Measurements from ENCODE around the gene NME5.

The NME5 gene

GRCh38 chr5:138129347-138129746 is 9.9 kb downstream of the NME5 start:
- no peak for DNase-seq

DNA sequence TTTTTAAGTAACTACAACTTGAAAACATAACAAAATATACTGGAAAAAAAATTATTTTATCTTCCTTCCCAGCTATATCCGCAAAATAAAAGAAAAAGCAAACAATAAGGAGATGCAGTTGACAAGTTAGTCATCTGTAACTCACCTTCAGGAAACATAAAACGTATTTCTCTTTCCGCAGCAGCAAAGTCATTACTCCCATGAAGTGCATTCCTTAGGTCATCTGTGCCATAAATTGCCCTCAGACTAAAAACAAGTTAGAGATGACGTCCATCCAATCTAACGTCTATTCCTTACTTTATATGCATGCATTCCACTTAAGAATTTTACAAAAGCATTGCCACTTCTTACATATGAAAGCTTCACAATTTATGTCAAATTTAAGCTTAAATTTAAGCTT is 10.9 kb downstream of the NME5 start:
- no peak for DNase-seq

DNA sequence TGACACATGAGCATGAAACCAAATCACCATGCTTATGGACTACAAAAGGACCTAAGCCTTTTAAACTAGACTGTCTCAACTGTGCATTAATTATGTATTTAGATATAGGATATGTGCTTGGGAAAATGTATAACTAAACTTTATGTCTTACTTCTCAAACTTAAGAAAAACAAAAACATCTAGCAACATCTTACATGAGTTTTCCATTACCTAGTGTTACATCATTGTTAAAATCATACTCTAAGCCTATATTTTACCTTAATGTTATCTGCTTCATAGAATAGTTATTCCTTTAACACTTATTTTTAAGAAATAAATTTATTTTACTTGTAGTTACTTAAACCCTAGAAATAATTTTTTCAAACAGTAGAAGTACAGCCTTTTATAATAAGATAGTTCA is 24.0 kb downstream of the NME5 start:
- DNase-seq = no peak

DNA sequence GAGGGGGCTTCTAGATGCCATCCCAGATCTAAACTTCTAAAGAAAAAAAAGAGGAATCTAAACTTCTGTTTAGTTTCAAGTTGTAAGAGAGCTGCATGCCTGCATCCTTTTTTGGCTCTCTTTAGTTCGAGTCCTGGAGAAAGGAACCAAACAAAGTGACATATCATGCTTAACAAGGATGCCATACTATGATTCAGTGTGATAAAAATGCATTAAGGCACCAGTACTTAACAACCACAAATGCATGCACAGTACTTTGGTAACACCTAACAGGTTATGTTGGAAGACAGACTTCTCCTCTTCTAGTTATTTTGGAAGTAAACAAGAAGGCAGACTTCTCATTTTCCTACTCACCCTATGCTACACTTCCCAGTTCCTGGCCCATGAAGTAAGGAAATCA is 27.3 kb downstream of the NME5 start:
- no peak for DNase-seq

- no peak for DNase-seq
These were observed 28.0 kb downstream of the NME5 start for GRCh38 chr5:138111181-138111580.

DNA sequence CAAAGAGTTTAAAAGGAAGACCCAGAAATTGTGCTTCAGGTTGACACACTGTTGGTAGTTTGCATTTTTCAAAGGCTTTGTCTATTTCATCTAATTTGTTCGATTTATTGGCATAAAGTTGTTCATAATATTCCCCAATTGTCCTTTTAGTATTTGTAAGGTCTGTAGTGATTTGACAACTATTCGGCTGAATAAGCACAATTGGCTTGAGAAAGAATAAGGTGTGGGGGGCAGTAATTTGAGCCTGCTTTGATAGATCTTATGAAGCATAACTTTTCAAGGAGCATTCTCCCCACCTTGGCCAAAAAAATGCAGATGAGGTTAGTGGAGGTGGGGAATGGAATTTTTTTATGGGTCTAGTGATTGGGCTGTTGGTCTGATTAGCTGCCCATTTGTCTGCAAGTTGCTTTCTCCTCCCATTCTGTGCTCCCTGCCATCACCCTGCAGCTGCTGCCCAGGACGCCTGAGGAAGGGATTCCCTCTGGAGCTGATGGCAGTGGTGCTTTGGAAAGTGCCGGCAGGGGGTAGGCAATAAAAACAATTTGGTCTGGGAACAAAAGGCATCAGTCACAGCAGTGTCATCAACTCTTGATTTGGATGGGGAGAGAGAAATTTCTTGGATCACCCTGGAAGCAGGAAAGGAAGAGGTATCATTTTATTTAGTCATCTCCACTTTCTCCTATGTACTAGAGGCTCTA is 28.8 kb downstream of the NME5 start:
- peak; percentile 11 for DNase-seq

DNA sequence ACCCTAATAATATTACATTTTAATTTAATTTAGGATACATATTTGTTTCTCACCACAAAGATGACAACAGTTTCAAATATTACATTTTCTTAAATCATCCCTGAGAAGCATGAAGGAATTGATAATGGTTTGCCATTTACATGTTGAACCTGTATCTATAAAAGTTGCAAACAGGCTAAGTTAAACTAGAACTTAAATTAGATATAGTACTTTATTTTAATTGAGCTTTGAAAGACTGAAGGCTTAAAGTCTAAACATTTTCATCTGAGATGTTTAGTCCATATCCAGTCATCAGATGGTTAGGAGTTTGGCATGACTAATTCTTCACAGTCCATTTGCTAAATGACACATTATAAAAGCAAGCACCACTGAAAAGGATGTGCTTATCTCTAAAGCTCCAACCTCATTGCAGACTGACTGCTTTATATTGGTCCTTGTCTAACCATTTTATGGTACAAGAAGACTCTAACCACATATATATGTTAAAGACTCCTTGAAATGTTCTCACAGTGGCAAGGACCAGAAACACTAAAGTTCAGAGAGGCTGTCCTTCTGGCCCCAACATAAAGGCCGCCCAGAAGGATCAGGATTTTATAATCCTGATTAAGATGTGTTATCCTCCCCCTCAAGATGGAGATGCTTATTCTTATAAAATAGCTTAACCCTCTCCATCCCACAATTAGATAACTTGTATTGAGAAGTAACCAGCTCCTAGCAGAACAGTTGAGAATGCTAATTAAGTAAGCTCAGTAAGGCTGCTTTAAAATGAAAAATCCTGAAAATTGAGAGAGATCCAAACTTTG is 29.6 kb downstream of the NME5 start:
- no peak for DNase-seq

GRCh38 chr5:138107213-138107612 is 32.0 kb downstream of the NME5 start:
- no peak for DNase-seq

- DNase-seq = no peak
These were observed 33.5 kb downstream of the NME5 start for GRCh38 chr5:138105709-138106108.

DNA sequence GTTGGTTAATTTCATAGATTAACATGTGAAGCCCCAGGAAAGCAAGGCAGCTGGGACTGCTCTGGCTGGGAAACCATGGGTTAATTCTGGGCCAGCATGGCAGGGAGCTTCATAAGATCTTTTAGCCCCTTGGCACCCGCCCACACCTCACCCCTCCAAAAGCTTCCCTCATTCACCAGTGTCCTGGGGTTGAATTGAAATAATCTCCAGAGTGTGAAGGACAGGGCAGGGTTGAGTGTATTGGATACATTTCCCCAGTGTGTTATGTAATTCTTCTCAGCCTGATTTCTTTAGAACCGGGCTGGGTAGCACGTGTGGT is 36.0 kb downstream of the NME5 start:
- DNase-seq = no peak

GRCh38 chr5:138102454-138103318 is 36.5 kb downstream of the NME5 start:
- DNase-seq = no peak

- DNase-seq = no peak
These were observed 42.0 kb downstream of the NME5 start for GRCh38 chr5:138096997-138097828.

GRCh38 chr5:138096363-138096762 is 42.9 kb downstream of the NME5 start:
- no peak for DNase-seq

GRCh38 chr5:138095100-138095907 is 43.9 kb downstream of the NME5 start:
- DNase-seq = no peak

DNA sequence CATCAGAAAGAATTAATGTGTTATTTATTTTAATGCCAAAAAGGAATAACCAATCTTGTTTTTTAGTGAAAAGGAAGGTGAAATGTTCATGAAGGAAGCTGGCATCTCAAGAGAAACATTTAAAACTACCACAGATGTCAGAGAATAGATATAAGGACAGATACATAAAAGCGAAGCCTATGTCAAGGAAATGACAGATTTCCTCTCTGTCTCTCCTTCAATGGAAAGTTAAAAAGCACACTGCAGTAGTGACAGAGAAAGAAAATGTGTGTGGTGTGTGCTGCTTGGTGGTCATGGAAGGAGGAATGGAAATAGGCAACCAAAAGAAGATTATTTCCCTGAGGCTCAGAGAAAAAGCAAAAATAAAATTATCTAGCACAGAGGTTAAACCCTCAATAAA is 46.2 kb downstream of the NME5 start:
- no peak for DNase-seq

DNA sequence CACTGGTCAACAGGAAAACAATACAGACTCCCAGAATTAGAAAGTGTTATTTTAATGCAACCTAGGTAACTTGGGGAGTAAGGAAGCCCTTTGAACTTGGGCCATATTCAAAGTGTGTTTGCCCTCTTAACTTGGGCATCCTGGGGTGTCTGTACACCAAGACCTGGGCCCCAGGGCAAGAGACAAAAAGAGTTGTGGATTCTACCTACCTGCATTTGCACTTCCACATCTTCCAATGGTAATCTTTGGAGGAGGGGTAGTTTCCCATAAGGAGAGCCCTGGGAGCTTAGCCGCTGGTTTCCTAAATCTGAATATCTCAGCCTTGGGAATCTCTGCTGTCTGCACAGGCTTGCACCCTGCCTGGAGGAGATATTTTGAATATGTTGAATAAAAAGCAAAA is 46.9 kb downstream of the NME5 start:
- DNase-seq = no peak

GRCh38 chr5:138091685-138092084 is 47.5 kb downstream of the NME5 start:
- DNase-seq = no peak

- no peak for DNase-seq
These were observed 55.5 kb downstream of the NME5 start, which contains the start of gene WNT8A for GRCh38 chr5:138083702-138084101. TSS of gene WNT8A (plus strand) at chr5:138084033. CDS start at chr5:138084128, 95 bp downstream.

GRCh38 chr5:138082033-138082432 is 57.2 kb downstream of the NME5 start:
- DNase-seq = no peak

DNA sequence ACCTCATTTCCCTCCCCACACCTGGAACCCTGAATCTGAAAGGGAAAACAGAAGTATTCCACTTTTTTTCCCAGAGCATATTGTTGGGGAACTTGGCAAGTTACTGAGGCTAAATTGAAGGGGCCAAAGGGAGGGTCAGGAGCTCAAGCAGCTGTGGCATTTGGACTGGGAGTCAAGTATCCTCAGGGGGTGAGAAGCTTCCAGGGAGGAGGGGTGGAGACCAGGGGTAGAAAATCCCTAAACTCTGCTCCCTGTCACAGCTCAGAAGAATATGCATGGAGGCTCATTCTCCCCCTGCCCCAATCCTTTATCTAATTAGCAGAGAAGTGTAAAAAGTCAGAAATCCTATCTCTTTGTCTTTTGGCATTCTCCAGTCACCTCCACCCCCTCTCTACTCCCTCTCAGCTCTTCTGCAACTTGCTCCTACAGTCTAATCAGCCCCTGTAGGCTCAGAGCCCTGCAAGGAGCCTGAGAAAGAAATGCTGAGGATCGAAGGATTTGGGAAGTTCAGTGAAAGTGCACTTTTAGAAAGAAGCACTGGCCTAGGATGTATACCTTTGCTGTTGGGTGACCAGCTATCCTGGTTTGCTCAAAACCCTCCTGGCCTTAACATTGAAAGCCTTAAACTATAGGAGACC is 61.1 kb downstream of the NME5 start:
- no peak for DNase-seq

- DNase-seq = peak; percentile 13
These were observed 62.0 kb downstream of the NME5 start for GRCh38 chr5:138077064-138077696.
